NCI-H1092 treated with DMSO at 0.1 percent for 48 hours (cell line): ENCODE data around the gene FOXC1.

ENCODE experiments used
- DNase-seq: peaks from one replicate; lab custom pipeline; 2025; lab: John Stamatoyannopoulos, UW

Gene FOXC1

DNA sequence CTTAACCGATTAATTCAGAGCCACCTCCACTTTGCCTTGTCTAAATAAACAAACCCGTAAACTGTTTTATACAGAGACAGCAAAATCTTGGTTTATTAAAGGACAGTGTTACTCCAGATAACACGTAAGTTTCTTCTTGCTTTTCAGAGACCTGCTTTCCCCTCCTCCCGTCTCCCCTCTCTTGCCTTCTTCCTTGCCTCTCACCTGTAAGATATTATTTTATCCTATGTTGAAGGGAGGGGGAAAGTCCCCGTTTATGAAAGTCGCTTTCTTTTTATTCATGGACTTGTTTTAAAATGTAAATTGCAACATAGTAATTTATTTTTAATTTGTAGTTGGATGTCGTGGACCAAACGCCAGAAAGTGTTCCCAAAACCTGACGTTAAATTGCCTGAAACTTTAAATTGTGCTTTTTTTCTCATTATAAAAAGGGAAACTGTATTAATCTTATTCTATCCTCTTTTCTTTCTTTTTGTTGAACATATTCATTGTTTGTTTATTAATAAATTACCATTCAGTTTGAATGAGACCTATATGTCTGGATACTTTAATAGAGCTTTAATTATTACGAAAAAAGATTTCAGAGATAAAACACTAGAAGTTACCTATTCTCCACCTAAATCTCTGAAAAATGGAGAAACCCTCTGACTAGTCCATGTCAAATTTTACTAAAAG is 2.7 kb downstream of the FOXC1 start:
- peak; percentile 8 for DNase-seq

DNA sequence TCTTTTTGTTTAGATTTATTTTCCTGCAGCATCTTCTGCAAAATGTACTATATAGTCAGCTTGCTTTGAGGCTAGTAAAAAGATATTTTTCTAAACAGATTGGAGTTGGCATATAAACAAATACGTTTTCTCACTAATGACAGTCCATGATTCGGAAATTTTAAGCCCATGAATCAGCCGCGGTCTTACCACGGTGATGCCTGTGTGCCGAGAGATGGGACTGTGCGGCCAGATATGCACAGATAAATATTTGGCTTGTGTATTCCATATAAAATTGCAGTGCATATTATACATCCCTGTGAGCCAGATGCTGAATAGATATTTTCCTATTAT is 3.2 kb downstream of the FOXC1 start:
- no peak for DNase-seq

DNA sequence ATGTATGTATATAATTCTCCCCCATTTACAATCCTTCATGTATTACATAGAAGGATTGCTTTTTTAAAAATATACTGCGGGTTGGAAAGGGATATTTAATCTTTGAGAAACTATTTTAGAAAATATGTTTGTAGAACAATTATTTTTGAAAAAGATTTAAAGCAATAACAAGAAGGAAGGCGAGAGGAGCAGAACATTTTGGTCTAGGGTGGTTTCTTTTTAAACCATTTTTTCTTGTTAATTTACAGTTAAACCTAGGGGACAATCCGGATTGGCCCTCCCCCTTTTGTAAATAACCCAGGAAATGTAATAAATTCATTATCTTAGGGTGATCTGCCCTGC is 3.6 kb downstream of the FOXC1 start:
- no peak for DNase-seq

DNA sequence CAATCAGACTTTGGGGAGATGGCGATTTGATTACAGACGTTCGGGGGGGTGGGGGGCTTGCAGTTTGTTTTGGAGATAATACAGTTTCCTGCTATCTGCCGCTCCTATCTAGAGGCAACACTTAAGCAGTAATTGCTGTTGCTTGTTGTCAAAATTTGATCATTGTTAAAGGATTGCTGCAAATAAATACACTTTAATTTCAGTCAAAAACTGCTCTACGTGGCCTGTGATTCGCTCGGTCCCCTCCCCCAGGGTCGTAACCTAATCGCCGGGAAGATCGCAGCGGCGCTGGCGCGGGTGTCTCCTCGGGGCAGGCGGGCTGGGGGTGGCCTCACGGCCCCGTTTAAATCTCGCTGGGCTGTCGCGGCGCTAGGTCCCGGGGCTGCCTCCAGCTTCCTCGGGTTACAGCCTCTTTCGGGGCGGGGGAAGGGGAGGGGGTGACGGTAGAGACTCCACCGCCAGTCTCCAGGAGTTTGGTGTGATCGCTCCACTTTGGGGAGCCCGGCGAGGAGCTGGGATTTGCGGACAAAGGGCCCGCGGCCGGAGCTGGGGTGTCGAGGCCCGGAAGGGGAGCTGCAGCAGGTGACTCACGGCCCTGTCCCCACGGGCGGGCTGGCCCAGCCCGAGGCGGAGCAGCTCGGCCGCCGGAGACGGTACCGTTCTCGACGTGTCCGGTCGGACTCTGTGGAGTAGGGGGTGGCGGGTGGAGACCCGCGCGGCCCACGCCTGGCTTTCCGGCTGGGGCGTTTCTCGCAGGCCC is 4.2 kb downstream of the FOXC1 start:
- no peak for DNase-seq

DNA sequence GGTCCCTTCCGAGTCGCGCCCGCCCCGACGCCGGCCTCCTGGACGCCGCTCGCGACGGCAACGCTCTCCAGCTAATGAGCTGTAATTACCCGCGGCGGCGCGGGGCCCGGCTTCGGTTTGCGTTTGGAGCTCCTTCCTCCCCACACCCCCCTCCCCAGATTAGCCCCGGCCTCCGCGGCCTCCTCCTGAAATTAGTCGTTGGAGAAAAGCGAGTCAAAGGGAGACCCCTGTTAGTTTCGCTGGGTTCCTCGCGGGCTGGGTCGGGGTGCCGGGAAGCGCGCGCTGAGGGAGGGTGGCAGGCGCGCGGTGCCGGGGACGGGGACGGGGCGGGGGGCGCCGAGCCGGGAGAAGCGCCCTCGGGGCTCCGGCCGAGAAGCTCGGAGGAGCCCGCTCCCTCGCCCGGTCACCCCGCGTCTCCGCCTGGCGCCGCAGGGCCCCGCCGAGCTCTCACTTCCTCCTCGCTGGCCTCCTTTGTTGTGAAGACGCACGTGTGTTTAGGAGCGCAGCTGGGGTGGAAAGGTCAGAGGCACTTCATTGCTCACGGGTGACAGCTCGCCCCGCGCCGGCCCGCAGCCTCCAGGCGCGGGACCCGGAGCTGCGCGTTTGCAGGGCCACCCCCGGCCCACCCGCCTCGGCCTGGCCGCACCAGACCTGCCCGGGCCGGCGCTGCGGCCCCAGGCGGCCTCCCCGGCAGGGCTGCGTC is 4.9 kb downstream of the FOXC1 start:
- DNase-seq: no peak

DNA sequence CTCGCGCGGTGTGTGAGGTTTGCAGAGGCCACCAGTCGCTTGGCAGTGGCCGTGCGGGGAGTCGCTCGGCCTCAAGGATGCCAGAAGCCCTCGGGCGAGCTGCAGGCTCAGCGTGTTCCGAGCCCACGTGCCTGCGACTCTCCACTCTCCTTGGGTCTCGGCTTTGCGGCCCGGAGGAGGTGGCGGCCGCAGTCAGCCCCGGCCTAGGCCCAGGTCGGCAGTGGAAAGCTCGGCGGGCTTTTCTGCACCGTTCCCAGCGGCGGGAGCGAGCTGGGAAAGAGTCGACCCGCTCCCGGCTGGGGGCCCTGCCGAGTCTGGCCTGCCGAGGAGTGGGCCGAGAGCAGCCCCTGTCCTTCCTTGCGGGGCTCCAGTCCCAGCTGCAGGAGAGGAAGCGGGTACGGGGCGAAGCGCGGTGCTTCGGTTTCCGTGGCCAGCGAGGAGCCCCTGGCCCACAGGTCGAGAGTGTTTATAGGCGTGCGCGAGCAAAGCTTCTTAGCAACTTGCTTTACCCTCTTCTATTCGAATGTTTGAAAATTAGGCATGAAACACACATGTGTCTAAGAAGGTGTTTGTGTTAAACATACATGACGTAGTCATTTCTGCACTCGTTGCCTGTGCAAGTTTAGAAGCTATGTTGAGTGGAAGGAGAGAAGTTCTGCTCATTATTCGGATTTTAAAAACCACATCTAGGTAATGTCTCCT is 5.6 kb downstream of the FOXC1 start:
- no peak for DNase-seq

DNA sequence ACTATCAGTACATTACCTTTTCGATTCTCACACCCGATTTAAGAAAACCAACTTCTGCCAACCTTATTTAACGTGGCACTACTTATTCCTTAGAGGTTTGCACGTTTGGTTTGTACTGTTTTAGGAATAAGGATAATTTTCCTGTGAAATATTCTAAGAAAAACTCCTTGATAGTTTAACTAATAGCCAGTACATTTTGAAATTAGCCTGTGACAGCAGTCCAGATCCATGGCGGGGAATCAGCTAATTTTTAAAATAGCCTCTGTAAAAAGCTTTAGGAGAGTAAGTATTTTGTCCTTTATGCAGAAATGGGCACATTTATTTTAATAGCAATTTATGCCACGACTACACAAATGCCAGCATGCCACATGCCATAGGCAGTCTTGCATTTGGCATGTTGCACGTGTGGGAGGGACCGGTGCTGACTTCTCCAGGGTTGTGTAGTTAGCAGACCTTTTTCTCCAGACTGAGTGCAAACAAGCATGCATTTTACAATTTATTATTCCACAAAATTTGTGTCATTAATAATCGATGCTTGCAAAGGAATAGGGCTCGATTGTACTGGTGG is 6.2 kb downstream of the FOXC1 start:
- DNase-seq: no peak

DNA sequence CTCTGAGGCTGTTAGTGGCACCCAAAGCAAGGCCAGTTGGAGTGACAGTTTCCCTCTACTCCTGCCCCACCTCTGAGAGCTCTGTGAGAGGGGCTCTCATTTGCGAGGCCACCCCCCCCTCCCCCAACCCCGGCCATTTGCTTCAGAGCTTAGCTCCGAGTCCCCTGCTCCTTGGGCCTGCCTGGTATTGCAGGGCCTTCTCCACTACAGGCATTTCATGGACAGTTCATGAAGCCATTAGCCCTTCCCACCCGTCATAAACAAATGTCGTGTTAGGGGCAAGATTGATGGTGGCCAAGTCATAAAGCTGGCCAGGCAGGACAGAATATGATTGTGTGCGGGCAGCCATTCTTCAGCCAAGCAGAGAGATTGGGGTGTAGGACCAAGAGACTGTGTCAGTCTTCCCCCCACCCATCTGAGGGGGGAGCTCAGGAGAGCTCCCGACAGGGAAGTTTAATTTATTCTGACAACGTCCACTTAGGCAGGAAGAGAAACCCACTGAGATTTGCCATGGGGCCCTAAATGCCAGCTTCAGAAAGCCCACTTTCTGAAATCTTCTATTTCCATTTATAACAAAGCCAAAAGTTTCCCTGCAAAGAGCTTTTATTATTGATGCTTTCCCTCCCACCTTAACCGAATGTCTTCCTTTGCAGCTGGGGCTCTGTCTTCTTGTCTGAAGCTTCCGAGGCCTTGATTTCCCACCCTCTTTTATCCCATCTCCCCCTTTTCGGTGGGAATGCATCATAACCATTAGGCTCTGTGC is 7.2 kb downstream of the FOXC1 start:
- DNase-seq: no peak

DNA sequence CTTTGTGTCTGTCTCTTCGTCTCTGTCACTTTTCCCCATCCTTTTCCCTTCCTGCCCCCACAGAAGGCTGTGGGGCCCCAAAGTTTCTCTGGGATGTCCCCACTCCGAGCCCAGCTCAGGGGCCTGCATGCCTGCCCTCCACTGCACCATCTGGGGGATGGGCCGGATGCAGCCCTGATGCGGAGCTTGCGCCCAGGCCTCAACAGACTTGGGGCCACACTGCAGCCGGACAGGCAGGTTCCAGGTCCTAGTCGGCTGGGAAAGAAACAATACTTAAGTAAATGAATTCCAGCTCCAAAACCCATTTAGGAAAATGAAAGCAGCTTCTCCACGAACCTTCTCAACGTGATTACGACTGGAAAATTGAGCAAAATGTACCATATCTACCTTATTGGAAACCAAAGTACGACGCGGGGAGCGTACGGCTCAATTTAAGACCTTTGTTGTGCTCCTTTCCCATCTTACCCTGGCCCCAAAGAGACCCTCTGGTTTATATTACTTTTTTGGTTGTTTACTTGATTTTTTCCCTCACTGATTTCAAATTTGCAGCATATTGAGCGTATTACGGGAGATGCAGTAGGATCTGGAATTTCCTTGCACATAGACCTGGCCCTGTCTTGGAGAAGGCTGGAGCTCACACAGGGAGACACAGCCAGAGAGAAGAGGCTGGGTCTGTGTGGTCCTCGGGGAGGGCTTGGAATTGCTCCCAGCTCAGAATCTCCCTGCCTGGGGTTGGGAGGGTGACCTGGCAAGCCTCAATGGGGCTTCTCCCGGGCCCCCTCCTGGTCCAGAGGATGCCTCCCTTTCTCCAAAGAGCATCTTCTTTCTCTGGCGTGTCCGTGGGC is 8.0 kb downstream of the FOXC1 start:
- DNase-seq: no peak

DNA sequence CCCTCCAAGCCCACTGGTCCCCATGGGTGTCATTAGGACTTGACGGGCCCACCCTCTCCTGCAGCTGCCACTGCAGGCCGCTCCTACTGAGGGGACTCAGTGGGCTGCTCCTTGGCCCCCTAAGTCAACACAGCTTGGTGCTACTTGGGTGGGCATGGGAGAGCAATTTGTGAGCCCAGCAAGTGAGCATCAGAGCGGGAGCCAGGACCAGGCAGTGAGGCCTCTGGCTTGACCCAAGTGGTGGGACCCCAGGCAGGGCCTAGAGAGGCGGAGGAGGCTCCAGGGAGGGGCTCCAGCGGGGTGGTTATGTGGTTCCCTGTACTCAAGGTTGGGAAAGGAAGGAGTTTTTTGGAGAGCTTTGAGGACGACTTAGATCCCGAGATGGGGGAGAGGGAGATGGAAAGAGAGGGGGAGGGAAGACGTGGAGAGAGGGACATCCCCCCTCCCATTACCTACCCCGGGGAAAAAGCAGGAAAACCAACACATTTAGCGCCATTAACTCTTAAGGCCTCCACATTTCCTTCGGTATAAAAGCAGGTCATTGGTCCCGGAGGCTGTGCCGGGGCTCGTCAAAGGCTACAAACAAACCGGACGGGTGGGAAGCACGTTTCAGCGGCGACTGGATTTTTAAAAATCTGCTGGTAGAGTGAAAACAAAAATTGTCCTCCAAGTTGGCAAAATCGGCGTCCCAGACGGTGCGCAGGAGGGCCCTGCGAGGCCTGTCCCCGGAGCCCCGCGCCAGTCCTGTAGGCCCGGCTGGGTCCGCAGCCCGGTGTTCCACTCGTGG is 8.8 kb downstream of the FOXC1 start:
- DNase-seq: no peak

DNA sequence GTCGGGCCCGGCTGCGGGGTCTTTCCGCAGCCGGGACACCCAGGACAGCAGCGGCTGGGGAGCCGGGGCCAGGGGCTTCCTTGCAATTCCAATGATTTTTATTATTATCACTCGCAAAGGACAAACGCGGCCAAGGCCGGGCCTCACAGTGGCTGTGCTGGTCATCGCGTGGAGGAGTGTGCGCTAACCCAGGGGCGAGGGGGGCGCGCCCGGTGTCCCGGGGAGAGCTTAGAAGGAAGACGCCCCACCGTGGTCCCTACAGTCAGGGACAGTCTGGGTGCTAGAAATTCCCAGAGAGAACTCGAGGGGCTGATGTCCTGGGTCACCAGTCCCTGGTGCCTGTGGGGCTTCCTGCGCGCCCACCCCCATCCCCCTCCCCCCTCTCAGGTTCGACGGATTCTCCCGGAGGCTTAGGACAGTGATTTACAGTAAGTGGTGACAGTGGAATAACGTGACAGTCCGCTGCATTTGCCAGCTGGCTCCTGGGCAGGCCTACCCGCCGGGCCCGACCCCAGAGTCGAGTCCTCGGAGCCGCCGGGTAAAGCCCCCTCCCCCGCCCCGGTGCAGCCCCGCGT is 9.5 kb downstream of the FOXC1 start:
- no peak for DNase-seq

DNA sequence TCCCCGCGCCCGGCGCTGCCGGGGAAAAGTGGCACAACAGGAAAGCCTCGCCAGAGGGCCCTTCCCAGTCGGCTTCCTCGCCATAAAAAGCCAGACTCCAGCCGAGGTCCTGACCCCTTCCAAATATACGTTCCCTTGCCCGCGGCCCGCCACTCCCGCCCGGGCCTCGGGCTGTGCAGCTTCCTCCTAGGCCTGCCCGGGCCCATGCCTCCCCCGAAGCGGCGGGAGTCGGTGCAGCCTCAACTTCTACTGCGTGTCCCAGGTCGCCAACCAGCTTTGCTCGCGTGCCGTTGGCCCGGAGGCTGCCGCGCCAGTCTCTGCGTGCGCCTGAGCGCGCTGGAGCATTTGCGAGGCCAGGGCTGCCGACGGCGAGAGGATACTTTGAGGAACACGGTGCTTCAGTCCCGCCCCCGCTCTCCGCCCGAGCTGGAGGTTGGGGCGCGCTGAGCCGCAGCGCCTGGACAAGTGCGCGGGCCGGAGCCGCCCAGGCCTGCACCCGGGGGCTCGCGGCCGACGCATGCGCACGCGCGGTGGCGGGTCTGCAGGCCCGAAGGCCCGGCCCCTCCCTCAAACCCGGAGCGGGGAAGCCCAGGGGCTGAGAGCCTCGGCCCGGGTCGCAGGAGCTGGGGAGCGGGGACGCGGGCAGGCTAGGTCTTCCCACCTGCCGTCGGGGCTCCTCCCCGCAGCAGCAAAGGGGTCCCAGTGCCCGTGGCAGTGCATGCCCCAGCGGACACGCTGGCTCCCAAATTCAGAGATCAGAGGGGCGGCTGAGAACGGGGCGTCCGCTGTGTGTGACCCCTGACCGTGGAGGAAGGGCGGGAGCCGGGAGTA is 10.2 kb downstream of the FOXC1 start:
- DNase-seq: no peak

DNA sequence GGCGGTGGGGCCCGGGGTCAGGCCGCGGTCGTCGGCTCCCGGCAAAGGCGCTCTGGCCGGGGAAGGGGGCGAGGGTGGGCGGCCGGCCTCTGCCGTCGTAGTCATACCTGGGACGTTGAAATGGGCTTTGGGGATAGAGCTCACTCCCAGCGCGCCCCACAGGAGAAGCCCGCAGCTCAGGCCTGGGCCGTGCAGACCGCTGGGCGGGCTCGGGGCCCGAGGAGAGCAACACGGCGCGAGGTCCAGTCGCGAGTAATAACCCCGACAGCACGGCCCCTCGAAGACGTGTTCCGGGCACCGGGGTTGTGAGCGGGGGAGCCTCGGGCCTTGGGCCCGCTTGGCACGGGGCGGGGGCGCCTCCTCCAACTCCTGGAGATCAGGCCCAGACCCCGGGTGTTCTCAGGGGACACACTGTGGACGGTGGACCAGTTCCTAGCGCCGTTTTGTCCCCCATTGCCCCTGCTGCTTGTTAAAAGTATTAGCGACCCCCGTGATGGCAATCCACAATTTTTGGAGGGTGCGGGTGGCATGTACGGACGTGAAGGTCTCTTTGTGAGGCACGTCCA is 10.9 kb downstream of the FOXC1 start:
- DNase-seq: no peak

DNA sequence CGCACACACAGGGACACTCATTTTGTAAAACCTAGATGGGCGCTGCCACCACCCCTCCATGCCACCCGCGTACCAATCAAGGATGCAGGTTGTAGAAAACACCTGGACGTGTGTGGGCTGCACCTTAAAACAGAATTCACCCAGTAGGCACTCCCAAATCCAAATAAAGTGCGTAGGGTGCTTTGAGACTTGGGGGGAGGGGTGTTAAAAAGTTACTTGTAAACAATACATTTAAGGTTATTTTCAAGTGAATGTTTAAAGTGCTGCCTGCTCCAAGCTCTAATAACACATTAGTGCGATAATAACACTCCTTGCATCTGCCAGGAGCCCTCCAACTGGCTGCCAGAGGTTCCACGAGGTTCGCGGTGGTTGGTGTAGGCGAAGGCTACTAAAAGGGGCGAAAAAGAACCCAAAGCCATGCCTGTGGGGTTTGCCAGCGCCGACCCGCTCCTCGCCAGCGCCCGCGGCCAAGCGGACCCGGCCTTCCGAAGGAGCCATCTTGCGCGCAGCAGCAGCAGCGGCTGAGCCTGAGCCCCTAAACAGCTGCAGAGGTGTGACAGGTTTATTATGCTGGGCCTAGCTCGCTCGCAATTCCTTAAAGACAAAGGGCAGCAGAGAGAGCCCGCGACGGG is 11.5 kb downstream of the FOXC1 start:
- no peak for DNase-seq

DNA sequence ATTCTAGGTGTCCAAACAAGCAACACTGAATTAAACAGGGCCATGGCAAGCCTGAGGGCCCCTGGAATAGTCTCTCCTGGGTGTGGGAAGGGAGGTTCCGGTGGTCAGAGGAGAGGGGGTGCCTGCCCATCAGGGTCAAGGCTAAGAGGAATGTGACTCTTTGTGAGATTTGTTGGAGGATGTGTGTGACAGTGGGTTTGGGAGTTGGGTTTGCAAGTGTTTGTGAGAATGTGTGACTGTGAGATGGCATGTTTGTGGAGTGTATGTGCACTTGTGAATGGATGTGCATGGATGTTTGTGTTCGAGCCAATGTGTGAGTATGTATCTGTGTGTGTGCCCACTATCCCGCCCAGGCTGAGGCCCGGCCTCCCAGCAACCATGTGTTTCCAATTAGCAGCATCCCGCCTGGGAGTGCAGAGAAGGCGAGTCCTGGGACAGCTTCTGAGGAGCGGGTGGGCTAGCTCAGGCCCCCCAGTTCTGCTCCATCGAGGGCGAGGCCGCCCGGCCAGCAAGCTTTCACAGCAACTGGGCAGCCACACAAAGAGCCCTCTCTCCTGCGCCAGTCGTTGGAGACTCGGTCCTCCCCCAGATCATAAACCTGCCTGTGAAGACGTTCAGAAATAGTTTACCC is 12.6 kb downstream of the FOXC1 start:
- no peak for DNase-seq

DNA sequence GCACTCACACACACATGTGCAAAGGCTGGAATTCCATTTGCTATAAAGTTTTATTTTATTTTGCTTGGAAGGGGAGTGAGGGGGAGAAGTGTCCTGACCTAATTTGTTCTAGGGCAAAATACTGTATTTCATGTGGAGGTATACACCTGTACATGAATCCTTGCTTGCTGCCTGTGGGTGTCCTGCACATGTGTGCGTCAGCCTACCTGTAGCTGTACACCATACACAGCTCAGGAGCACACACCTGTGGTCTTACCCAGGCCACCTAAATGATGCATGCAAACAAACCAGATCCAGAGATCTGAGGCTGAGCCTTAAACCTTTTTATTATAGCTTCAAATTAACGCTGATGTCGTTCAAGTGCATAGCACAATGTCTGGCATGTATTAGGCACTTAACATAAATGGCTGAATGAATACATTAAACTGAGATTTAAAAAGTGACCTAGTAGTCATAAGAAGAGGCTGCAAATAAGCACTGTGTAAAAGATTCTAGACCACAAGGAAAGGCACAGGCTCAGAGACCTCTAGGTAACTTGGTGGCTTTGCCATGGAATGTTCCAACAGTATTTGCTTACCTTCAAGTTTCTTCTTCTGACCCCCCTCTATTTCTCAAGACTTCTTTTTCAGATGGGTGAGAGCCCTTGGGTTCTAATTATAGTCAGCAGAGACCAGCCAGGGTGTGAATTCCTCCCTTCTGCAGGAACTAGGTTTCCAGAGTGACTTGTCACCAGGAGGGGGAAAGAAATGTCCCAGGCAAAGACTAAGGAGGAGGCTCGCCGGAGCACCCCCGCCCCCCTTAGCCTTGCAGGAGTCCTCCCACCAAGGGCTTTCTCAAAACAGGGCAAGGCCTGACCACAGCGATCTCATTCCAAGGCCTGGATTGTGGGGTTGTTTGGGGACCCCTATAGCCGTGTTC is 13.4 kb downstream of the FOXC1 start:
- no peak for DNase-seq

DNA sequence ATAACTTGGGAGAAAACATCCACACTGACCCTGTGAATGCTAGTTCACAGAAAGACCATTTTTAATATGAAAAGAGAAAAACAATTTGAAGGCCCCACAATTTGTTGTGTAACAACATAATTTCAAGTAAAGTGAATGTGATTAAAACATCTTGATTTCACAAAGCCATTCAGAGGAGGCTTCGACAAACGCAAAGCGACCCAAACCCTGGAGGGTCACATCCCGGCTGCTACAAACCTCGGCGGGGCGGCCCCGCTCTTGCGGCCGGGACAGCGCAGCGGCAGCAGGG is 14.0 kb downstream of the FOXC1 start:
- no peak for DNase-seq
